SU-DHL-6 (cell line): ENCODE results near the gene LRRN4CL.

Source experiments
- EZH2phosphoT487 ChIP-seq: fragments of 200-600 bp; sonication (generic), shearing (Covaris generic); conservative IDR thresholded peaks from 2 replicates; pipeline ENCODE4 v1.6.1; 2018; ENCODE audit warnings: mild to moderate bottlenecking, antibody characterized with exemption, low read length, moderate library complexity, mixed read lengths
- TF ChIP-seq, protein P1 (sequence below): fragments of 200-600 bp; sonication (generic); IDR thresholded peaks from one replicate; pipeline ENCODE4 v1.5.1; 2017; ENCODE audit warnings: antibody characterized with exemption, mild to moderate bottlenecking, low read length, moderate library complexity; ENCODE audit not compliant: insufficient read depth, poor library complexity, severe bottlenecking

GRCh38 chr11:62727165-62727871 is 38.0 kb upstream of the LRRN4CL start, which contains the start of gene HNRNPUL2:
- TF ChIP-seq, protein P1, sequence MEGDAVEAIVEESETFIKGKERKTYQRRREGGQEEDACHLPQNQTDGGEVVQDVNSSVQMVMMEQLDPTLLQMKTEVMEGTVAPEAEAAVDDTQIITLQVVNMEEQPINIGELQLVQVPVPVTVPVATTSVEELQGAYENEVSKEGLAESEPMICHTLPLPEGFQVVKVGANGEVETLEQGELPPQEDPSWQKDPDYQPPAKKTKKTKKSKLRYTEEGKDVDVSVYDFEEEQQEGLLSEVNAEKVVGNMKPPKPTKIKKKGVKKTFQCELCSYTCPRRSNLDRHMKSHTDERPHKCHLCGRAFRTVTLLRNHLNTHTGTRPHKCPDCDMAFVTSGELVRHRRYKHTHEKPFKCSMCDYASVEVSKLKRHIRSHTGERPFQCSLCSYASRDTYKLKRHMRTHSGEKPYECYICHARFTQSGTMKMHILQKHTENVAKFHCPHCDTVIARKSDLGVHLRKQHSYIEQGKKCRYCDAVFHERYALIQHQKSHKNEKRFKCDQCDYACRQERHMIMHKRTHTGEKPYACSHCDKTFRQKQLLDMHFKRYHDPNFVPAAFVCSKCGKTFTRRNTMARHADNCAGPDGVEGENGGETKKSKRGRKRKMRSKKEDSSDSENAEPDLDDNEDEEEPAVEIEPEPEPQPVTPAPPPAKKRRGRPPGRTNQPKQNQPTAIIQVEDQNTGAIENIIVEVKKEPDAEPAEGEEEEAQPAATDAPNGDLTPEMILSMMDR, result no peak
- TF ChIP-seq EZH2phosphoT487, result no peak
